Measurements from ENCODE around the gene DNAJB6.
"Not testable (repeated sequence)": the region's sequence is repeated elsewhere in the genome, so short reads cannot be mapped to it uniquely, and the experiment has no call there.

DNAJB6 gene

GRCh38 chr7:157329447-157329846, 7.4 kb upstream of the DNAJB6 start:
- DNase-seq, result no peak

- not testable (repeated sequence) for DNase-seq
These were observed 6.2 kb upstream of the DNAJB6 start for GRCh38 chr7:157330567-157330966.

GRCh38 chr7:157331049-157331448, 5.8 kb upstream of the DNAJB6 start:
- DNase-seq, result not testable (repeated sequence)

- no peak for DNase-seq
These were observed 1.6 kb upstream of the DNAJB6 start for GRCh38 chr7:157335236-157335635.

GRCh38 chr7:157335991-157336382, 817 bp upstream of the DNAJB6 start:
- DNase-seq, result no peak

- DNase-seq, result no peak
These were observed 729 bp downstream of the DNAJB6 start for GRCh38 chr7:157337316-157338149.

GRCh38 chr7:157339777-157340677, 3.2 kb downstream of the DNAJB6 start:
- no peak for DNase-seq

- DNase-seq, result no peak
These were observed 10.6 kb downstream of the DNAJB6 start for GRCh38 chr7:157347217-157347904.

- no peak for DNase-seq
These were observed 11.7 kb downstream of the DNAJB6 start for GRCh38 chr7:157348548-157348947.

GRCh38 chr7:157352516-157352915, 15.7 kb downstream of the DNAJB6 start:
- no peak for DNase-seq

GRCh38 chr7:157355784-157356511, 19.1 kb downstream of the DNAJB6 start:
- no peak for DNase-seq

- no peak for DNase-seq
These were observed 20.6 kb downstream of the DNAJB6 start for GRCh38 chr7:157357129-157358040.

- DNase-seq, result no peak
These were observed 21.4 kb downstream of the DNAJB6 start for GRCh38 chr7:157358041-157358752.

- DNase-seq, result no peak
These were observed 21.9 kb downstream of the DNAJB6 start for GRCh38 chr7:157358753-157359096.

GRCh38 chr7:157359581-157359980, 22.8 kb downstream of the DNAJB6 start:
- DNase-seq, result no peak

GRCh38 chr7:157360483-157361025, 23.8 kb downstream of the DNAJB6 start:
- DNase-seq, result no peak

- DNase-seq, result no peak
These were observed 24.7 kb downstream of the DNAJB6 start for GRCh38 chr7:157361537-157361936.

GRCh38 chr7:157362729-157363128, 25.9 kb downstream of the DNAJB6 start:
- DNase-seq, result no peak

- DNase-seq, result no peak
These were observed 29.9 kb downstream of the DNAJB6 start for GRCh38 chr7:157366722-157367121.

GRCh38 chr7:157368955-157369354, 32.2 kb downstream of the DNAJB6 start:
- DNase-seq, result no peak

- no peak for DNase-seq
These were observed 33.9 kb downstream of the DNAJB6 start for GRCh38 chr7:157370742-157371141.
